Measurements from ENCODE around the gene SMARCE1.

Gene SMARCE1

DNA sequence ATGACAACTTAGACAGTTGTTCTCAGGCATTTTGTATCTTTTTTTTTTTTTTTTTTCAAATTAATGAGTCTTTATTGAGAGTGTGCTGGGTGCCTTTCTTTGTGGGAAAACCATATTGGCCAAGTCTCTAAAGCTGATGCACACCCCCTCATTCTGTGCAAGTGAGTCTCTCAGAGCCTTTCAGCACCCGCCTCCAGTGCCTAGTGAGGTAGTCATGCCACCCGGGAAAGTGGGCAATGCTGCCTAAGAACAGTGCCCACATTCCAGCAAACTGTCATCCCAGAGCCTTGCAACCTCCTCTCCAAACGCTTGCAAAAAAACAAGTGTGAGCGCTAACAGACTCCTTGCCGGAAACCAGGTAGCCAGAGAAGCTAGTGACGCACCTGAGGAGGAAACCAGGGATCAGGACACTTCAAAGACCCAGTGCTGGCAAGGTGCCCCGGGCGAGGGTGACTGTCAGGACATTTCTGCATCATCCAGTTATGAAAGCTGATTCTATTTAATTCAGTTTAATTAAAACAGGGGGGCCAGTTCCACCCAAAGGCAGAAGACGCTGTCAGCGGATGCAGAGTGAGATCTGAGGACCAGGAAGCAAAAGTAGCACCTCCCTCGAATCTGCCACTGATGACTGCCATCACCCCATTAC is 34.9 kb downstream of the SMARCE1 start:
- peak in 43 of 58 donors; percentile 4 to 79 (median 43) for DNase-seq

DNA sequence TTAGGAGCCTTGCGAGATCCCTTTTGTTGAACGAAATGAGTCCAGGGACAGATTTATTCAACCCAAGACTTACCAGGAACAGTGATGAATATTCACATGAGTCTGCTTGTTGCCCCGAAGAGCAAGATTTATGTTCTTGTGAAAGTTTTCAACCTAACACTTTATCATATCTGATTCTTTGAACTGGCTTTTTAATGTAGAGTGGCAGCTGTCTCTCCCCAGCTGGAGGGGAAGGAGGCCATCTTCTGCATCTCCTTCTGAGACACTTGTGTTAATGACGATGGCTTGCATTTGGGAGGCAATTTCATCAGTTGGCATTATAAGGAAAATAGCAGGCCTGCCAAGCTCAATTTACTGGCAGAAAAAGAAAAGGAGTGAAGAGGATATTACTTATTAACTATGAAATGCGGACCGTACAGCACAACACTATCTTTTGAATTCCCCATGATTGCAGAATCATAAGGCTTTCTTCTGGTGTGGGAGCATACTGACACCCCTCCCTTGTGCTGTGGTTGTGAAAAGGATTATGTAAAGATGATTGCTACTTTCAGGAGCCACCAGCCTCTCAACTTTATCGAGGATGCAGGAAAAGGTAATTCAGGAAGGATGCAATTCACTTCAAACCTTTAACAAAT is 35.7 kb downstream of the SMARCE1 start:
- DNase-seq: peak in 3 of 58 donors; percentile 8 to 54 (median 21)

DNA sequence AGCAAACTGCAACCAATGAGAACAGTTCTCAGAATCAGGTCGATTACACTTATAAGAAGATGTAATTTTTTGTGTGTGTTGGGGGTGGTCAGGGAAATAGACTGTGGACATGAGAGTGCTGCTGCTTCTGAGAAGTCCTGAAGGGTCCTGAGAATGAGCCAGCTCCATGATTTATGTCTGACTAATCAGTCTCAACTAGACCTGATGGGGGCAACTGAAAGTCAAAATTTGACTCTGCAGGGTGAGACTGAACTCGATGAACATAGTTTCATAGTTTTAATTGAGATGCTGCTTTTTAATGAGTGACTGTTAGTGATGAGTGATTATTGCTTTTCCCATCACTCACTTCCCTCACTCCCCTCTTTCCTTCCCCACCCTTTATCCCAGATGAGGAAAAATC is 37.3 kb downstream of the SMARCE1 start:
- no peak for DNase-seq

DNA sequence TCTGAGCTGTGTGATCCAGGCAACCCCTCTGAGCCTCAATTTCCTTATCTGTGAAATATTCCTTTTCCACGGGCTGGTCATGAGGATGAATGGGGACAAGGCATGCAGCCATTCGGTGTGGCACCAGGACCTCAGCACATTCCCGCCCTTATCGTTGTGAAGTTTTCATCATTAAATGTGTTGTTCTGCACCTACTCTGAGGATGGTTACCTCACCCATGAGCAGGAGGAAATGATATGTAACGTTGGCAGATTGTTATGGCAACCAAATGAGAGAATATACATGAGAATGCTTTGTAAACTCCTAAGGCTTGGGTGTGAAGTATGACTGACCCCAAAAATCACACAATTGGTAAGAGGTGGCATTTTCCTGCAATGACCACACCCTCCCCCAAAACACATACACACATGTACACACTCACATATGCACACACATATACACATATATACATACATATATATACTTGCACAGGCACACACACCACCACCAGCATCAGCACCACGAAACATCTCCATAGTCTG is 39.5 kb downstream of the SMARCE1 start:
- no peak for DNase-seq

DNA sequence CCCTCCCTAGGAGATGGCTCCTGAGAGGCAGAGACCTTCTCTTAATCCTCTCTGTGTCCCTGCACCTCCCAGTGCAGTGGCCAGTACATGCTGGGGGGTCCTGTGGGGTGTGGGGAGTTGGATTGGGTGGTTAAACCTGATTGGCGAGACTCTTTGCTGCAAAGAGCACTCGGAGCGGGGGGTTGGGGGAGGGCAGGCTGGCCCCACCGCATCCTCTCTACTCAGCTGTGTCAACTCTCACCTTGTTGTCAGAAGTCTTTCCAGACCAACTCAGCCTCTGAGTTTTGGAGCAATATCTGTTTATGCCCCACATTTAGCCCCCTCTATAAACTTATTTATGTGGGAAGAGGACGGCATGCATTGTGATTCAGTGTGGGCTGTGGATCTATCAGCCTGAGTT is 40.0 kb downstream of the SMARCE1 start:
- DNase-seq: no peak

DNA sequence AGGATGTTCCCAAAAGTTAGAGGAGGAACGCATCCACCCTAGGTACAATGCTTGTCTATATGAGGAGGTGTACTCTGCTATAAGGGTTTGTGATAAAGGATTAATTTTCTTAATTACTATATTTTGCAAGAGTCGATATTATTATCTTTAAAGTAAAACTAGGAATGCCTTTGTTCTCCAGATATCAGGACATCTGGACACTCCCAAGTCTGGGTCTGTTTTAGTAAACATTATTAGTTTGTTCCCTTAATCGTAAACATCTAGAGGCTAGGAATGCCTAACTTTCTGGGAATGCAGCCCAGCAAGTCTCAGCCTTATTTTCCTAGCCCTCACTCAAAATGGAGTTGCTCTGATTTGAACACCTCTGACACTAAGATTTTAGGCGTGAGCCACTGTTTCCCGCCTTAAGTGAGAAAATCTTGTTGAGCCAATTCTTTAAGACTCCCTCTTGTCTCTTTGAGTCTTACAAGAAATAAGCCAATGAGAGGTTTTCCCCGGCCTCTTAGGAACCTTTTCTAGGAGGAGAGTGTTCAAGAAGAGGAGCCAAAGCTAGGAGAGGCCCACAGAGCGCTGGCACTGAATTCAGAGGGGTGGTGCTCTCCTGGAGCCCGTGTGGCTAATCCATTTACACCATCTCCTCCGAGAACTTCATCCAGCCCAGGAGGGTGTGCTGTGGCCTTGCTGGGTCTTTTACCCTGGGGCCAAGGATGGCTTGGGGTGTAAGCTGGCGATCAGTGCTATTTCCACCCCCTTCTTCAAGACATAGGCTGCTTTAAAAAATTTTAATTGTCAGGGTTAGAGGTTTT is 40.9 kb downstream of the SMARCE1 start:
- no peak for DNase-seq

DNA sequence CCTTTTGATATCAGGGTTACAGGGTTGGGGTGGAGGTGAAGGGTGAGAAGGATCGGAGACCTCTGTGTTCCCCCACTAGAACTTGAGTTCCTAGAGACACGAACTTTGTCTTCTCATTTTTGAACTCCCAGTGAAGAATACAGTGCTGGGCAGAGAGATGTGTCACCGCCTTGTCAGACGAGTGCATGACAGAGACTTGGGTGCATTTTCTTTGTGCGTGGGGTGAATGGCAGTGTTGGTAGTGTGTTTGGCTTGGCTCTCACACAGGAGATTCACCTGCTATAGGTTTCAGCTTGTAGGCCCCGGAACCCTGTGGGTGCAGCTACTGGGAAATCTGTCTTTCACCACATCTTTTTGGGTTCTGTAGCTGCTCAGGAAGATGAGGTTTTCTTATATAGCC is 42.3 kb downstream of the SMARCE1 start:
- no peak for DNase-seq

DNA sequence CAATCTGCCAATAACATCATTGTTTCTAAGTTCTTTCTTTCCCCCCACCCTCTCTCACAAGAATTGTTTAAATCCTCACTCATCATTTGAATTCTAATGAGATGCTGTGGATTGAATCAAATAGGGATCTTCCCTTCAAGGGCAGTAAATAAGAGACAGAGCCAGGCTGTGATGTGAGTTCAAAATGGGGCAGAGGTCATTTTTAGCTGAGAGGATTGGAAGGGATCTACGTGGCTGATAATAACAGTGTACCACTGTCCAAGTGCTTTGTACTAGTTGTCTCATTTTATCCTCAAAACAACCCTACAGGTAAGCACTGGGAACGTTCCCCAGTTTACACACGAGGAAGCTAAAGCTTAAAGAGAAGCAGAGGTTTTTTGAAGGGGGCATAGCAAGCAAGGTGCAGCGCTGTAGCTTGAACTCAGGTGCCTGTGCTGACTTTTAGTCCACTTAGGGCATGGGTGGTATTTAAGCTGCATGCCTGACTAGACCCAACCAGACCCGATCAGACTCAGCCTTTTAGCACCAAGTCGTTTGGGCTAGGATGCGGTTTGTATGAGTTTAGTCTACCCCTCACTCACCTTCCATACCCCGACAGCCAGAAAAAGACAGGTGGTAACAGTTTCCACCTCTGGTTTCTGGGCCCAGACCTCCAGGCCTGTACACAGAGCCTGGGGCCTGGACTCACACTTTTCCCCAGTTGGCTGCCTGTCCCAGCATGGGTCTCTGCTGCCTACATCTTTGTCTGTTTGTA is 43.1 kb downstream of the SMARCE1 start:
- DNase-seq: no peak

DNA sequence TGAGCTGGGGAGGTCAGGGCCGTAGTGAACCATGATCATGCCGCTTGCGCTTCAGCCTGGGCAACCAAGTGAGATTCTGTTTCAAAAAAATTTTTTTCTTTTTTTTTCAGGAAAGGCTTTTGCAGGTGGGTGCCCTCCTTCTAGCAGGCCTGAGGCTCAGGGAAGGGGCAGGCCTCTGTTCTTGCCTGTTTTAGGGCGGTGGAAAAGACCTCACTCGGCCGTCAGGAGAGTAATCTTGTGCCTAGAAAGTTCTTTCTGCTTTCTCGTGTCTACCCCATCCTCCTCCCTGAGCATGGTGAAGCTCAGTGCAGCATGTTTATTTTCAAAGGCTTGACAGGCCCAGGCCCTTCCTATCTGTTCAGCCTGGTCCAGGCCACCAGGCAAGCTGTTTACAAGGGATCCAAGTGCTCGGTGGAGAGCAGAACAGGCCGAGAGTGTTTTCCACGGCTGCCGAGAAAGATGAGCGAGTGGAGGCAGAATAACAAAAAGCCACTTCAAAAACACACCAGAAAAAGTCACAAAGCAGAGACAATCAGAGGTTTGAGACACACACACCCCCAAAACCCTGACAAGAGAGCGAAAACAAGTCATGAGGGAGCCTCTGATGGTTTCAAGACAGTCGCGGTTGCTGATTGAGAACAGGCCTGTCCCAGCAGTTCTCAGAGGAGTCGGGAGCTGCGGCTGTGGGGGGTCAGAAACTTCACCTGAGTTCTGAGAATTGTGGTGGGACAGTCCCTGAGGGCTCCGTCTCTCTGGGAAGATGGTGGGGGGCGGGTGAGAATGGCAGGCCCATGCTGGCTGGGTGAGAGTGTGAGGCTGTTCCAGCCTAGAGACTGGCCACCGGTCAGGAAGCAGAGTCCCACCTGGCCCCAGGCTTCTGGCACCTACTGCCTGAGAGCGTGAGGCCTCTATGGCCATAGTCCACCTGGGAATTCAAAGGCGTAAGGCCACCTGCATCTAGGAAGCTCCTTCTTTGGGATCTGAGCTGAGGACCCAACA is 44.9 kb downstream of the SMARCE1 start:
- no peak for DNase-seq

DNA sequence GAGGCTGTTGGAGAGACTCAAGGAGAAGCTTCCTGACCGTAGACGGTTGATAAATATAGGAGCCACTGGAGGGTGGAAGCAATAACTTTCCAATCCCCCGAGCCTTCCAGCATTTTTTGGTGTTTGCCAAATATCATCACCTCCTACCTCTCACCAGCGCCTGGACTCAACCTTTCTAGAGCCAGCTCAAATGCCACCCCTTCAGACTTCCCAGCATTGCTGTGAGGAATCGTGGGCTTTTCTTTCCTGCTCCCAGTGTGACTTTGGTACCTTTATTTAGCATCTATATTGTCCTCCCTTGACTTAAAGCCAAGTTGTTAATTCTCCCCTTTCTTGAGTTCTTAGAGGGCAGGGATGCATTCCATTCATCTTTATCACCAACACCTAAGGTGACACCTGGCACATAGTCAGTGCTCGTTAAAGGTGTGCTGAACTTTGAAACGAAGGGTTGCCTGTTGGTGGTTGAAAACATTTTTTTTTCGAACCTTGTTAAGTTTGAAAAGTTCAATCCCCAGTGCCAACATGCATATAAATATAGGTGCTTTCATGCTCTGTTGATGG is 47.1 kb downstream of the SMARCE1 start:
- no peak for DNase-seq

DNA sequence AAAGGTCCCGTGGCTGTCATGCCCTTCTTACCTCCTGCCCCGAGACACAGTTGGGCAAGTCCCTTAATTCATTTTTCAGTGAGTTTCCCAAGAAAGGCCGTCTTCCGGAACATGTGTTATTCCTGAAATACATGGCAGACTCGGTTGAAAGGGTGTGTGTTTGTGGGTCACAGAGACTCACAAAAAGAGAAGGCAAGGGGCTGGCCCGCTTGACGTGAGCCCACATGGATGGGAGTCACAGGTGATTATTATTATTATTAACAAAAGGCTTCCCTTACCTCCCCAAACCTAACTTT is 48.2 kb downstream of the SMARCE1 start:
- no peak for DNase-seq

DNA sequence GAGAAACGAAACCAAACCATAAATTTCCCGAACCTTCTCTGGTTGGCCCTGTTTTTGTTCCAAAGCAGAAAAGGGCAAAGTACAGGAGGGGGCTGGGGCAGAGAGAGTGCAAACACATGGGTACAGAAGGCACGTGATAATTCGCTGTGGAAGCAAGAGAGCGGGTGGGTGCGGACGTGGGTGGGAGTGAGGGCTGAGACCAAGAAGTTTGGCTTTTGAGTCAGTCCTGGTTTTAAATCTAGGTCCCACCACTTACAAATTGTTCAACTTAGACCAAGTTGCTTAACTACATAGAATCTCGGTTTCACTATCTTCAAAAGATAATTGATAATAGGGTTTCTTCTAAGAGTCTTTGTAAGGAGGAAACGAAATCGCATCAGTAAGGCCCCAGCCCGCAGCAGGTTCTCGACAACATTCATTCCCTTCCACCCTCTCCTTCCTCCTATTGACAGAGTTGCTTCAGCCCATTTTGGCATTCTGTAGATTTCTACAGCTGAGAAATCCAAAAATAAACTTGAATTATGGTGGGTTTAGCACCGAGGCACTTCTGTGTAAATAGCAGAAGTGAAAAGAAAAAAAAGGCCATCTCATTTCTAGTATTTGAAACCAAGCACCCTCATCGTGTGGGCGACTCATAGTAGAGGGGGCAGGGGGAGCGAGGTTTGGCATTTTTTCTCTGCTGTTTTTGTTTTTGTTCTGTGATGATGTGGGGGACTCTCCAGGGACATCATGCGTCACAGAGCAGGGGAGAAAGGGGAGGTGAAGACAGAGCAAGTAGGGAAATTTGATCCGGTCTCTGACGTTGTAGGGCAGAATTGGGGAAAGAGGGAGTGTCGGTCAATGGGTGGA is 48.8 kb downstream of the SMARCE1 start:
- no peak for DNase-seq

DNA sequence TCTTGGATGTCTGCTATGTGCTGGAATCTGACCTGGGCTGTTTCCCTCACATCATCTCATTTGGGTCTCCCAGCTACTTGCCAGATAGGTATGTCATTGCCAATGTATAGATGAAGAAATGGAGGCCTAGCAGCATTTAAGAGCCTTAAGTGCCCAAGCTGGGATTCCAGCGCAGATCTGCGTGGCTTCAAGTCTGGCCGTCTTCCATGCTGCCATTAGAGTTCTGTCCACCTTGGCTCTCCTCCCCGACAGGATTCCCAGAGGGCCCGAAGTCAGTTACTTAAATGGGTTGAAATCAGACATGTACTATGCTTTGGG is 49.4 kb downstream of the SMARCE1 start:
- no peak for DNase-seq

DNA sequence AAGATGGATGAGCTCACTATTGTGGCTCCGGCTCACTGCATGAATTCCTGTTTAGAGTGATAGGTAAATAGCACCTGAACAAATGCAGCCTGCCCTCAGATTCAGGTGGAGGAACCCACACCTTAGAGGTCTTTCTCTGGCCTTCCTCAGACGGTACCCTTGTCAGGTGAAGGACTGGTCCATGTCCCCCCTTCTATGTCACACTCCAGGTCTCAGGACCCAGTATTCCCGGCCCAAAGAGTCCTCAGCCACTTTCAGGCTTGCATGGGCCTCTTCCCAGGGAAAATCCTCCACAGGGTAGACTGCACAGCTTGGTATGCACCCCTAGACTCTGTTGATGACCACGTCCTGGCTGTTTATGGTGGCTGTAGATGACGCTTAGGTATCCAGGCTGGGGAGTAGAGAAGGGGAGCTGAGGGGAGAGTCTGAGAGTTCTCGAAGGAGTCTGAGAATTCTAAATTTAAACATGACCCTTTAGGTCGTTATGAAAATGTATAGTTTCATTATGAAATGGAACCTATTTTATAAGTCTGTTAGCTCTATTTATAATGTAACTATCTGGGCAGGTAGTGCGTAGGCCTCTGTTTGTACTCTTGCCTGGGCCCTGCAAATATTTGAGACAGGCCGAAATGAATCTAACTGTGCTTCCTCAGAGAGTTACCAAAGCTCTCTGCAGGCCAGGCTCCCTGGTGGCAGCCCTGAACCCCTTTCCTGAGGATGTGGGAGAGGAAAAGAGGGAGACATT is 49.9 kb downstream of the SMARCE1 start:
- no peak for DNase-seq

DNA sequence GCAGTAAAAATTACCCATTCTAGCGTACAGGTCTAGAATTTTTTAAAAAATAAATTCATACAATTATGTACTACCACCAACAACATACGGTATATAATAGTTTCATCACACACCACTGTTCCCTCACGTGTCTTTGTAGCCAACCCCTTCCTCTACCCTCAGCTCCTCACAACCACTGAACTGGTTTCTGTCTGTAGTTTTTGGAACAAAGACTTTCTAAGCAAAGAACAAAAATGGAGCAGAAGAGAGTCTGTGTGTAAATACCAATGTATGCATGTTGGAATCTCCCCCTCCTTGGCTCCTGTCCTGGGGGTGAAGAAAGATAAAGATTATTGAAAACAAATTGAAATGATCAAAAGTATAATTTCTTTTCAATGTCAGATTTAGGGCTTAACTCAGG is 50.5 kb downstream of the SMARCE1 start:
- DNase-seq: no peak

DNA sequence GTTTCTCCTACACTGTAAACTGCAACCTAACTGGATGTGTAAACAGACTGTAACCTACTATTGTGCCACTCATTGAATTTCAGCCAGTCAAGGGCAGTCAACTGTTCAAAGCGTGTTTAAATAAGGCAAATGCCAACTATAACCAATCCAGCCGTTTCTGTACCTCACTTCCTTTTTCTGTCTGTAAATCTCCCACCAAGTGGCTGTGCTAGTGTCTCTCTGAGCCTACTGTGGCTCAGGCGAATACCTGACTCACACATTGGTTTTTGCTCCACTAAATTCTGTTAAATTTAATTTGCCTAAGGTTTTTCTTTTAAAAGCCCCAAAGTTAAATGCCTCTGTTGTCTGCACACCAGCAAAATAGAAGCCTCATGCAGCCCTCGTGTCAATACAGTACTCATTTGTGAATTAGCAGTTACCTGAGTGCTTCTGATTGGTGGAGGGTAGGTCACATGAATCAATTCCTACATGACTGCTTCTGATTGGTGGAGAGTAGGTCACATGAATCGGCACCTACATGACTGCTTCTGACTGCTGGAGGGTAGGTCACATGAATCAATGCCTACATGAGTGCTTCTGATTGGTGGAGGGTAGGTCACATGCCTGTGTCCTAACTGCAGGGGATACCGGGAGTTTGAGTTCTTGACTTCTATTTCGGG is 51.2 kb downstream of the SMARCE1 start:
- DNase-seq: no peak

DNA sequence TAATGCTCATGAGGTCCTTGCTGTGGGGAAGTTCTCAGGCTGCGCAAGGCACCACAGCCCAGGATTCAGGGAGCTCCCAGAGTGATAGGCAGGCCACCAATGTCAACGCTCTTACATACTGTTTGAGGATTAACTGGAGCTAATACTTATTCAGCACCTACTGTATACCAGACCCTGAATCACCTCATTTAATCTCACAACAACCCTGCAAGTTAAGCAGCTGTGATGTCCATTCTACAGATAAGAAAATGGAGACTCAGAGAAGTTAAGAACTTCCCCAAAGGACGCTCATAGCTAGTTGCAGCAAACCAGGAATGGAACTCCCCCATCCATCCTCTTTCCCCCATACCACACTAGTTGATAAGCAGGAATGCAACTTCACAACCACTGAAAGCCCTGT is 56.9 kb downstream of the SMARCE1 start:
- no peak for DNase-seq

DNA sequence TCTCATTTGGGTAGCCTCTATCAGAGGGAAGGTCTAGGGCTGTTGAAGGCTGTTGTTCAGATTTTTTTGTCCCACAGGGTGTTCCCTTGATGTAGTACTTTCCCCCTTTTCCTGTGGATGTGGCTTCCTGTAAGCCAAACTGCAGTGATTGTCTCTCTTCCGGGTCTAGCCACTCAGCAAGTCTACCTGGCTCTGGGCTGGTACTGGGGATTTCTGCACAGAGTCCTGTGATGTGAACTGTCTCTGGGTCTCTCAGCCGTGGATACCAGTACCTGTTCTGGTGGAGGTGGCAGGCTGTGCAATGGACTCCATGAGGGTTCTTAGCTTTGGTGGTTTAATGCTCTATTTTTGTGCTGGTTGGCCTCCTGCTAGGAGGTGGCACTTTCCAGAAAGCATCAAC is 59.1 kb downstream of the SMARCE1 start:
- no peak for DNase-seq
